H1 (cell line): ENCODE results near the gene GABPB2. TPM values are rescaled to one million over a fixed set of nuclear protein-coding genes. Genes with fewer than 3 reads are reported as not detected.

Experiments used
- CTCF ChIA-PET: fragments of 300-600 bp; sonication (Branson Sonifier 250); formaldehyde crosslinking; loops from one replicate; lab custom pipeline; 2021; ENCODE audit not compliant: partially characterized antibody; lab: Charles Lee
- POLR2A ChIA-PET: fragments of 300-600 bp; sonication (Branson Sonifier 250); formaldehyde crosslinking; loops from one replicate; lab custom pipeline; 2021; ENCODE audit warnings: inconsistent platforms; ENCODE audit not compliant: partially characterized antibody; lab: Charles Lee
- DNase-seq, 2 experiments: peaks; one replicate each; pipeline versions ENCODE4 v3.0.0 to v3.0.0-alpha.2; 2010 to 2022; ENCODE audit warnings: low spot score in 2 of 2, low read depth in 1 of 2, mixed read lengths in 1 of 2
- FAIRE-seq: peaks from 2 replicates; lab custom pipeline; 2011; peaks lifted over from hg19 to GRCh38; lab: Jason Lieb, UNC
- H2AFZ ChIP-seq: 2 replicates; pipeline ENCODE4 v1.8.1; 2012; ENCODE audit warnings: low read length, inconsistent platforms
- H2AK5ac ChIP-seq: 2 replicates; pipeline ENCODE4 v1.6.1; 2013; ENCODE audit warnings: low read depth, low read length
- H2BK120ac ChIP-seq: replicated peaks from 2 replicates; pipeline ENCODE3; 2013; ENCODE audit warnings: low read depth, low read length, inconsistent platforms
- H2BK12ac ChIP-seq: 2 replicates; pipeline ENCODE4 v1.6.1; 2013; ENCODE audit warnings: low read depth, low read length
- H2BK15ac ChIP-seq: 2 replicates; pipeline ENCODE4 v1.6.1; 2013; ENCODE audit warnings: low read length
- H2BK20ac ChIP-seq: 2 replicates; pipeline ENCODE4 v1.6.1; 2013; ENCODE audit warnings: low read length
- H2BK5ac ChIP-seq: 2 replicates; pipeline ENCODE4 v1.6.1; 2013; ENCODE audit warnings: low read depth, low read length
- H3K14ac ChIP-seq: 2 replicates; pipeline ENCODE4 v1.6.1; 2013; ENCODE audit warnings: inconsistent platforms; ENCODE audit not compliant: insufficient read length
- H3K18ac ChIP-seq: 2 replicates; pipeline ENCODE4 v1.6.1; 2013; ENCODE audit warnings: low read length; ENCODE audit errors: extremely low read depth
- H3K23ac ChIP-seq: 2 replicates; pipeline ENCODE4 v1.6.1; 2013; ENCODE audit warnings: inconsistent platforms; ENCODE audit not compliant: insufficient read length
- H3K23me2 ChIP-seq: 2 replicates; pipeline ENCODE4 v1.6.1; 2013; ENCODE audit warnings: low read depth, low read length
- H3K27ac ChIP-seq: 2 replicates; pipeline ENCODE4 v1.6.1; 2011; ENCODE audit warnings: low read depth, low read length, inconsistent platforms
- H3K27me3 ChIP-seq, 4 experiments: replicated peaks in 1 of 4; 1 replicate in 1 of 4; 2 replicates in 3 of 4; pipeline versions ENCODE4 v1.6.1 to v1.8.1; 2011 to 2013; ENCODE audit warnings: low read length in 3 of 4, mild to moderate bottlenecking in 3 of 4, inconsistent platforms in 2 of 4, mixed read lengths in 2 of 4, moderate library complexity in 1 of 4; ENCODE audit not compliant: control insufficient read depth in 3 of 4, insufficient read depth in 3 of 4; ENCODE audit errors: extremely low read depth in 1 of 4
- H3K36me3 ChIP-seq, 4 experiments: 2 replicates each; pipeline versions ENCODE4 v1.6.1 to v1.8.1; 2011 to 2013; ENCODE audit warnings: mild to moderate bottlenecking in 4 of 4, low read length in 3 of 4, moderate library complexity in 2 of 4, control low read depth in 1 of 4, inconsistent platforms in 1 of 4; ENCODE audit not compliant: insufficient read depth in 4 of 4, control insufficient read depth in 2 of 4
- H3K4ac ChIP-seq: replicated peaks from 2 replicates; pipeline ENCODE3; 2013; ENCODE audit warnings: low read length, low read depth, mixed read lengths, inconsistent platforms; ENCODE audit not compliant: insufficient read length
- H3K4me1 ChIP-seq, 4 experiments: replicated peaks in 1 of 4; 1 replicate in 1 of 4; 2 replicates in 3 of 4; pipeline versions ENCODE4 v1.6.1 to v1.8.1; 2011 to 2013; ENCODE audit warnings: low read length in 3 of 4, inconsistent platforms in 2 of 4, mixed read lengths in 1 of 4; ENCODE audit not compliant: insufficient read depth in 4 of 4, control insufficient read depth in 3 of 4
- H3K4me2 ChIP-seq, 2 experiments: 2 replicates each; pipeline versions ENCODE4 v1.6.1 to v1.8.1; 2011 to 2013; ENCODE audit warnings: low read depth in 2 of 2, low read length in 2 of 2, control low read depth in 1 of 2, inconsistent platforms in 1 of 2, mild to moderate bottlenecking in 1 of 2; ENCODE audit not compliant: insufficient read depth in 1 of 2
- H3K4me3 ChIP-seq, 4 experiments: fragments of 200-600, 300-600 bp in 1 of 4; sonication (generic), shearing (Covaris generic), sonication (Bioruptor Twin) in 1 of 4; 2 replicates each; pipeline versions ENCODE4 v1.5.1 to v1.8.1; 2011 to 2016; ENCODE audit warnings: low read length in 4 of 4, low read depth in 3 of 4, control low read depth in 2 of 4, inconsistent platforms in 2 of 4, mild to moderate bottlenecking in 2 of 4, mixed read lengths in 1 of 4, moderate library complexity in 1 of 4; ENCODE audit not compliant: insufficient read depth in 2 of 4; ENCODE audit errors: extremely low read depth in 1 of 4
- H3K56ac ChIP-seq: replicated peaks from 2 replicates; pipeline ENCODE3; 2013; ENCODE audit warnings: low read depth, mild to moderate bottlenecking, mixed read lengths, low read length, inconsistent platforms; ENCODE audit not compliant: insufficient read length
- H3K79me1 ChIP-seq: 2 replicates; pipeline ENCODE4 v1.6.1; 2013; ENCODE audit warnings: low read depth, low read length, control low read depth
- H3K79me2 ChIP-seq, 2 experiments: 2 replicates each; pipeline versions ENCODE4 v1.6.1 to v1.8.1; 2012 to 2013; ENCODE audit warnings: low read length in 2 of 2, mild to moderate bottlenecking in 2 of 2, inconsistent platforms in 1 of 2; ENCODE audit not compliant: insufficient read depth in 2 of 2, control insufficient read depth in 1 of 2
- H3K9ac ChIP-seq, 4 experiments: replicated peaks in 1 of 4; 1 replicate in 1 of 4; 2 replicates in 3 of 4; pipeline versions ENCODE4 v1.6.1 to v1.8.1; 2011 to 2013; ENCODE audit warnings: low read depth in 3 of 4, low read length in 3 of 4, control low read depth in 2 of 4, mild to moderate bottlenecking in 2 of 4, moderate library complexity in 2 of 4, inconsistent platforms in 1 of 4; ENCODE audit errors: extremely low read depth in 1 of 4
- H3K9me3 ChIP-seq, 2 experiments: 2 replicates each; pipeline versions ENCODE4 v1.6.1 to v1.8.1; 2012 to 2013; ENCODE audit warnings: mild to moderate bottlenecking in 2 of 2, moderate library complexity in 2 of 2, control low read depth in 1 of 2, inconsistent platforms in 1 of 2, low read depth in 1 of 2, low read length in 1 of 2, mixed read lengths in 1 of 2; ENCODE audit not compliant: insufficient read depth in 2 of 2
- H4K20me1 ChIP-seq, 2 experiments: replicated peaks in 1 of 2; 2 replicates each; pipeline versions ENCODE3 to v1.8.1; 2011 to 2013; ENCODE audit warnings: inconsistent platforms in 2 of 2, low read length in 2 of 2, mild to moderate bottlenecking in 1 of 2; ENCODE audit not compliant: insufficient read depth in 2 of 2, control insufficient read depth in 1 of 2
- H4K5ac ChIP-seq: 2 replicates; pipeline ENCODE4 v1.6.1; 2013; ENCODE audit warnings: low read length, low read depth, mixed read lengths, inconsistent platforms; ENCODE audit not compliant: insufficient read length
- H4K8ac ChIP-seq: 2 replicates; pipeline ENCODE4 v1.8.0; 2013; ENCODE audit warnings: mild to moderate bottlenecking, moderate library complexity, low read length, inconsistent platforms; ENCODE audit not compliant: insufficient read depth; ENCODE audit errors: extremely low read depth
- H4K91ac ChIP-seq: replicated peaks from 2 replicates; pipeline ENCODE3; 2013; ENCODE audit warnings: low read length, mixed read lengths, inconsistent platforms; ENCODE audit not compliant: insufficient read length
- ASH2L ChIP-seq: fragments of 200-600, 300-600 bp; sonication (generic); IDR thresholded peaks from one replicate; pipeline ENCODE4 v1.7.1; 2017; ENCODE audit warnings: low read length
- CBX8 ChIP-seq: fragments of 300-800, 300-1000 bp; sonication (generic); IDR thresholded peaks from 2 replicates; pipeline ENCODE4 v1.7.1; 2016; ENCODE audit warnings: low read depth, low read length, borderline replicate concordance
- CHD1 ChIP-seq: IDR thresholded peaks from 2 replicates; pipeline ENCODE4 v1.6.1; 2012; ENCODE audit warnings: low read depth, low read length, improper control_type of control experiment
- CTCF ChIP-seq, 3 experiments: IDR thresholded peaks; 1 replicate in 2 of 3; 2 replicates in 1 of 3; pipeline versions ENCODE4 v1.5.1 to v1.6.1; 2011; ENCODE audit warnings: low read length in 3 of 3, mild to moderate bottlenecking in 3 of 3, inconsistent platforms in 2 of 3, low read depth in 1 of 3, moderate library complexity in 1 of 3; ENCODE audit not compliant: insufficient read depth in 1 of 3; ENCODE audit errors: control extremely low read depth in 1 of 3
- HDAC2 ChIP-seq, 2 experiments: fragments of 300-600 bp in 1 of 2; sonication (generic) in 1 of 2; IDR thresholded peaks; 2 replicates each; pipeline ENCODE4 v1.6.1; 2011 to 2012; ENCODE audit warnings: low read depth in 2 of 2, low read length in 2 of 2, mild to moderate bottlenecking in 2 of 2, moderate library complexity in 2 of 2, borderline replicate concordance in 1 of 2, inconsistent platforms in 1 of 2
- JUND ChIP-seq: IDR thresholded peaks from 2 replicates; pipeline ENCODE4 v1.6.1; 2011; ENCODE audit warnings: mild to moderate bottlenecking, improper control_type of control experiment, low read length
- RBBP5 ChIP-seq: IDR thresholded peaks from 2 replicates; pipeline ENCODE4 v1.7.1; 2012; ENCODE audit warnings: low read depth, mild to moderate bottlenecking, inconsistent platforms, low read length, moderate library complexity, borderline replicate concordance
- SAP30 ChIP-seq: fragments of 300-600 bp; sonication (generic); IDR thresholded peaks from 2 replicates; pipeline ENCODE4 v1.7.1; 2012; ENCODE audit warnings: low read length, moderate library complexity, mild to moderate bottlenecking, inconsistent platforms; ENCODE audit not compliant: insufficient read depth, insufficient replicate concordance
- TAF1 ChIP-seq: IDR thresholded peaks from 2 replicates; pipeline ENCODE4 v1.6.1; 2011; ENCODE audit warnings: mild to moderate bottlenecking, low read depth, low read length
- TAF7 ChIP-seq: optimal IDR thresholded peaks from 2 replicates; pipeline ENCODE3; 2011; ENCODE audit warnings: low read depth, mild to moderate bottlenecking, inconsistent platforms, low read length, moderate library complexity, borderline replicate concordance
- ZNF274 ChIP-seq: IDR thresholded peaks from 2 replicates; pipeline ENCODE4 v1.7.0; 2012; ENCODE audit warnings: low read length, borderline replicate concordance; ENCODE audit errors: extremely low read depth
- WGBS, 2 experiments: shearing (Covaris generic) in 1 of 2; methylation state at CpG; one replicate each; pipeline versions ENCODE4 v1.1.6 to v1.1.7; 2013 to 2015; ENCODE audit warnings: low lambda C conversion rate in 2 of 2, mixed read lengths in 2 of 2, inconsistent platforms in 1 of 2, low coverage in 1 of 2, missing lambda C conversion rate in 1 of 2; ENCODE audit not compliant: insufficient replicate concordance in 2 of 2, insufficient coverage in 1 of 2, insufficient read length in 1 of 2; ENCODE audit errors: extremely low coverage in 1 of 2, missing lambda C conversion rate in 1 of 2; 5-methylcytosine and 5-hydroxymethylcytosine counted together
- polyA plus RNA-seq, 7 experiments: library from polyadenylated mRNA; depleted of rRNA in 3 of 7; stranded (reverse) in 5 of 7; unstranded in 2 of 7; fragments of >200 nt in 5 of 7; fragments of 200-250 nt in 2 of 7; gene quantifications; 1 replicate in 5 of 7; 2 replicates in 1 of 7; 4 replicates in 1 of 7; pipeline versions ENCODE4 v1.2.1 to v1.2.3, GENCODE V29; 2011 to 2013; ENCODE audit warnings: missing spikeins in 2 of 7, mixed read lengths in 2 of 7
- total RNA-seq: library from RNA; stranded (reverse); fragmentation: NEBNext Ultra II Directional; extraction: Animal tissue kit (Norgen Biotek cat#: 25700); gene quantifications from 2 replicates; pipeline ENCODE4 v1.2.1, GENCODE V29; 2021

GABPB2 gene
- total and polyA plus RNA-seq, 2 of the 8 experiments (the other 6 are each of a cell fraction or from before 2014, with no cell fraction given) = 1.8 to 2.4 TPM

GRCh38 chr1:151098126-151098525 lies 27.6 kb downstream of the GABPB2 start:
- H2AFZ ChIP-seq = no peak overlapping the region
- WGBS, 2 experiments = 78% methylated on average over 1 of the region's 1 CpG; no CpG with 5 or more reads in 1 of the 2 experiments
- H4K5ac ChIP-seq = no peak overlapping the region
- H4K8ac ChIP-seq = no peak overlapping the region
- H3K56ac ChIP-seq = no peak overlapping the region
- no peak overlapping the region for H3K27ac ChIP-seq
- H3K79me2 ChIP-seq = no peaks in the 10 kb centered on the region
- no peaks in the 10 kb centered on the region for H3K36me3 ChIP-seq
- H2BK20ac ChIP-seq = no peak overlapping the region
- ChIA-PET CTCF (interaction anchor here (1.3 to 15.7 kb wide), 8 partner anchors 9 to 59 kb away, joined by 4 to 285 read pairs (median 22); partner anchors contain the start of genes CDC42SE1, GABPB2, MLLT11 and TNFAIP8L2), POLR2A (interaction anchor here (1.2 to 1.4 kb wide), 3 partner anchors 35 to 67 kb away, joined by 3 to 4 read pairs (median 4); partner anchors contain the start of gene TNFAIP8L2)
- H3K23ac ChIP-seq = no peak overlapping the region
- no peaks in the 10 kb centered on the region for H3K9me3 ChIP-seq
- no peaks in the 10 kb centered on the region for H3K23me2 ChIP-seq
- no peak overlapping the region for H3K4ac ChIP-seq
- H3K27me3 ChIP-seq = no peaks in the 10 kb centered on the region
- H3K4me1 ChIP-seq = no peaks in the 10 kb centered on the region
- H3K9ac ChIP-seq = no peak overlapping the region
- no peak overlapping the region for H2BK15ac ChIP-seq
- H2BK12ac ChIP-seq = no peak overlapping the region
- DNase-seq (no peak), FAIRE-seq (no peak)
- no peaks in the 10 kb centered on the region for H3K79me1 ChIP-seq
- no peaks in the 10 kb centered on the region for H4K20me1 ChIP-seq
- no peak overlapping the region for H3K18ac ChIP-seq
- H2AK5ac ChIP-seq = no peak overlapping the region
- no peak overlapping the region for H3K4me3 ChIP-seq
- no peak overlapping the region for H2BK120ac ChIP-seq
- H4K91ac ChIP-seq = no peak overlapping the region
- H3K4me2 ChIP-seq = no peak overlapping the region
- H2BK5ac ChIP-seq = no peak overlapping the region
- H3K14ac ChIP-seq = no peak overlapping the region
- TF ChIP-seq JUND (no peak), RBBP5 (no peak), CBX8 (no peak), SAP30 (no peak), CHD1 (no peak), ASH2L (no peak), ZNF274 (no peak), HDAC2 (IDR thresholded peaks at IDR 0.05; ENCODE audit: borderline replicate concordance in 1 of 2, low read depth in 2 of 2, low read length in 2 of 2) (no peak), TAF1 (no peak), TAF7 (no peak), CTCF (IDR thresholded peaks at IDR 0.05; ENCODE audit: control extremely low read depth in 1 of 3, insufficient read depth in 1 of 3, low read depth in 1 of 3, low read length in 3 of 3) (no peak)
